VCaP (cell line): ENCODE results near the gene CHAF1B.
A peak's percentile ranks its signal among the peaks of the same experiment; 100 is the strongest.

Source experiments
- H3K27ac ChIP-seq: fragments of 450-650 bp; 2 replicates; pipeline ENCODE4 v1.5.1; 2017
- TF ChIP-seq, protein P1 (sequence below): fragments of 450-650 bp; conservative IDR thresholded peaks from 2 replicates; pipeline ENCODE4 v1.5.1; 2017; ENCODE audit warnings: mild to moderate bottlenecking, moderate library complexity

The CHAF1B gene

DNA sequence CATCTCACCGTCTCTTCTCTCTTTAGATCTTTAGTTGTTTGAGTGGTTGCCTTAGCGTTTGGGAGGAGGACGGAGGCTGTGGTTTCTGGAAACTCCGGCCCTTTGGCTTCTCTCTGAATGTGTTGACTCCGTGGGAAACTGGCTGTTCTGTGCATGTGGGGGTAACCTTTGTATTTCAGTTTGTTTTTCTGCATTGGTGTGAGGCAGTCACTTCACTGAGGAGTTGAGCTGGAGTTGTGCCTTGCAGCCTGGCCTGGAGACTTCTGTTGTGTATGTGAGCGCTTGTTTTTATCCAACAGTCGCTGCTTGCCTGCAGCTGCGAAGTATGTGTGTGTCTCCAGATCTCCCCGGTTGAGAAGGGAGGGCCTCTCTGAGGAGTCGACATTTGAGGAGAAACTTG lies 61.1 kb downstream of the CHAF1B start:
- H3K27ac ChIP-seq: no peak overlapping the region
- TF ChIP-seq, protein P1, sequence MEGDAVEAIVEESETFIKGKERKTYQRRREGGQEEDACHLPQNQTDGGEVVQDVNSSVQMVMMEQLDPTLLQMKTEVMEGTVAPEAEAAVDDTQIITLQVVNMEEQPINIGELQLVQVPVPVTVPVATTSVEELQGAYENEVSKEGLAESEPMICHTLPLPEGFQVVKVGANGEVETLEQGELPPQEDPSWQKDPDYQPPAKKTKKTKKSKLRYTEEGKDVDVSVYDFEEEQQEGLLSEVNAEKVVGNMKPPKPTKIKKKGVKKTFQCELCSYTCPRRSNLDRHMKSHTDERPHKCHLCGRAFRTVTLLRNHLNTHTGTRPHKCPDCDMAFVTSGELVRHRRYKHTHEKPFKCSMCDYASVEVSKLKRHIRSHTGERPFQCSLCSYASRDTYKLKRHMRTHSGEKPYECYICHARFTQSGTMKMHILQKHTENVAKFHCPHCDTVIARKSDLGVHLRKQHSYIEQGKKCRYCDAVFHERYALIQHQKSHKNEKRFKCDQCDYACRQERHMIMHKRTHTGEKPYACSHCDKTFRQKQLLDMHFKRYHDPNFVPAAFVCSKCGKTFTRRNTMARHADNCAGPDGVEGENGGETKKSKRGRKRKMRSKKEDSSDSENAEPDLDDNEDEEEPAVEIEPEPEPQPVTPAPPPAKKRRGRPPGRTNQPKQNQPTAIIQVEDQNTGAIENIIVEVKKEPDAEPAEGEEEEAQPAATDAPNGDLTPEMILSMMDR: no peak

DNA sequence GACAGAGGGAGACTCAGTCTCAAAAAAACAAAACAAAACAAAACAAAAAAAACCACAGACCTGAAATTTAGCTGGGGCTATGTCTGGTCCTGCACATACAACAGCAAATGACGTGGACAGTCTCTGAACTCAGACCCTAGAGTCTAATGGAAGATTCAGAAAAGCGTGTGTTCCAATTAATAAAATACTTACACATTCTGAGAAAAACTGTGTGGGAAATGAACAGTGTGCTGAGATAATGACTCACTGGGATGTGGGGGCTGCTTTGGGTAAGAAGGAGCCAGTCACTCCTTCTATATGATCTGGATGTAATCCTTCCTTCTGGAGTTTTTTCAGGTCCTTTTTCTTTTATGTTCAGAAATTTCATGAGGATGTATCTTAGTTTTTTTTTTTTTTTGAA lies 65.3 kb downstream of the CHAF1B start:
- H3K27ac ChIP-seq: no peak overlapping the region
- TF ChIP-seq, protein P1: no peak

DNA sequence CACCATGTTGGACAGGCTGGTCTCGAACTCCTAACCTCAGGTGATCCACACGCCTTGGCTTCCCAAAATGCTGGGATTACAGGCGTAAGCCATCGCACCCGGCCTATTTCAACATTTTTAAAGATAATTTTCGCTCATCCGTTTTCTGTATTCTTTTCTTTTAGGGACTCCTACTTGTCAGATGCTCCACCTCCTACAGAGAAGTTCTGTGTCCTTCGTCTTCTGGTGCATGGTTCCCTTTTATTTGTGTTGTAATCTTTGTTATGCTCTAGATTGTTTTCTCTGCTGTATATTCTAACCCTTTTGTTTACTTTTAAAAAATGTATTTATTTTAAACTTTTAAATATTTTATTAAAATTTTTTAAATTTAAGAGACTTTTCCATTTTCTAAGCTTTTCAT lies 66.3 kb downstream of the CHAF1B start:
- H3K27ac ChIP-seq: no peak overlapping the region
- TF ChIP-seq, protein P1: no peak

DNA sequence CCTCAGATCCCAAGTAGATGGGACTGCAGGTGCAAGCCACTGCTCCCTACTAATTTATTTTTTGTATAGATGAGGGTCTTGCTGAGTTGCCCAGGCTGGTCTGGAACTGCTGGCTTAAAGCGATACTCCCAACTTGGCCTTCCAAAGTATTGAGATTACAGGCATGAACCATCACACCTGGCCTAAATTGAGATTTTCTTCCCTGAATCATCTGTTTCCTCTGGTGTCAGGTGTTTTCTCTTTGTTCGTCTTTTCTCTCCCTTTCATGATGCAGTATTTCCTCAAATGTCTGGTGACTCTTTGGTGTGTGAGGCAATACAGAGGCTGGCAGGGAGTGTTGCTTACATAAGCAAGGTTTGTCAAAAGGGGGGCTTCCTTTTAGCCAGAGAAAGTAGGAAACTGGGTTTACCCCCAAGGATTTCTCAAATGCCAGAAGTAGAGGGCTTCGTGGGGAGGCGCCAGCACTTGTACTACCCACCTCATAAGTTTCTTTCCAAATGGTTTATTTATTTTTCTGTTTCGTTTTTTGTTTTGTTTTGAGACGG lies 67.2 kb downstream of the CHAF1B start:
- H3K27ac ChIP-seq: no peak overlapping the region
- TF ChIP-seq, protein P1: no peak

DNA sequence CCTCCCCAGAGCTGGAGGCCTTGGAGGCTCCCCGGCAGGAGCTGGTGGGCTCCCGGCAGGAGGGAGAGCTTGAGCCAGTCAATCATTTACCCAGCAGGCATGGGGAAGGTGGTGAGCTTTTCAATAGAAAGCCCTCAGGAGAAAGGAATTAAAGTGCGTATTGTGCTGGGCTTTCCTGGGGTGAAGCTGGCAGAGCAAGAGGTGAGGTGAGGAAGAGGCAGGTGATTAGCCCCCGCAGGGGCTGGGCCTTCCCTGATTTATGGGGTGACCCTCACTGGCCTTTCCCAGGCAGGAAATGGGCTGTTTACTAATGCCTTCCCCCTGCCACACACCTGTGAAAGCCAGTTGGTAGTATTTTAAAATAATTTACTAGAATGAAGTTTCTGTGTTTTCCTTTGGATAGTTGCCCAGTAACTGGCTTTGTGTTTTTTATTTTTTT lies 68.9 kb downstream of the CHAF1B start:
- TF ChIP-seq, protein P1: no peak
- H3K27ac ChIP-seq: peak overlapping the region; percentile 74

DNA sequence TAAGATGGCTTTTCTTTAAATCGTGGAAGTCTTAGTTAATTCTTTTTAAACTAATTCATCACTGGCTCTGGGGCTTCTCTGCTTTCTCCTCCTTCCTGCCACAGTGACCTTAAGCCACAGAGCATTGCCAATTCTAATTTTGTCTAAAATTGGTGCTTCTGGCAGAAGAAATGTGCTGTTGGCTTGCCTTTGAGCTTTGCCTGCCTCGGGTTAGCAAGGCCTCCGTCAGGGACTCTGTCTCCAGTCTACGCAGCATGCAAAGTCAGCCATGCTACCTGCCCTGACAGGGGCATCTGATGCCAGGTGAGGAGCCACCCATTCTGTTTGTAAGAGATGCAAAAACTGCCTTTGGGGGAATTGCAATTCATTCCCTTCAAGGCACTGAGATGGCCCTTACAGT lies 69.5 kb downstream of the CHAF1B start:
- peak overlapping the region; percentile 74 for H3K27ac ChIP-seq
- TF ChIP-seq, protein P1: no peak

DNA sequence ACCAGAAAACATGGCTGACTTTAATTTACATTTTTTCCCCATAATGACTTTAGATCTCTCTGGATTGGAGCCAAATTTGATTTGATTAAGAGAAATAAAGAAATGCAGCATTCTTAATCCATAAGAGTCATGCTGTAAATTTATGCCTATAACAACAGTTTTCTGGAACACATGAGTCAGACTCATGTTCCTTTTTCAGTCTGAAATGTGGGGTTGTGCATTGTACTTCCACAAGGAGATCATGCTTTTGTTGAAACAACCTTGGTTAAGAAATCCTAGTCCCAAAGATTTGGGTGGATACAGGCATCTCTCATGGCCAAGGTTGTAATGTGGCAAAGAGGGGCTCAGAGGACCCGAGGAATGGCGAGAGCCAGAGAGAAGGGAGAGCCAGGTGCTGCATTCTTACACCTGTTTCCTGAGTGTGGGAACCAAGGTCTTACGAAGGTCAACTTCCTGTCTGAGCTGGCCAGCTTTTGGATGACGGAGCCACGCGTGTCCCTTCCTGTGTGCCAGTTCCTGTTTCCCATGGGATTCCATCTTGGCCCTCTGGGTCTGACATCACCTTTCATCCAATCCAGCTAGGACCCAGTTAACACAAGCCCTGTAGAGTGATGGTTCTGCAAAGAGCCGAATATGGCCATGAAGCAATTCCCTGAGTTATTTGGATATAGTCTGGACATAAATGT lies 71.7 kb downstream of the CHAF1B start:
- no peak overlapping the region for H3K27ac ChIP-seq
- TF ChIP-seq, protein P1: no peak
